BLaER1 treated with 17β-estradiol and CSF1 and Interleukin-3, amounts not matched to agents 10 nM and 100 nM (cell line): ENCODE data around the gene MTG2.

ENCODE experiments used
- H3K27ac ChIP-seq, 11 experiments: shearing (Covaris generic); formaldehyde crosslinking; 2 replicates each; pipeline ENCODE4 v1.8.1; 2022
- H3K27me3 ChIP-seq, 11 experiments: shearing (Covaris generic); formaldehyde crosslinking; 2 replicates each; pipeline ENCODE4 v1.8.1; 2022
- H3K36me3 ChIP-seq, 11 experiments: shearing (Covaris generic); formaldehyde crosslinking; 2 replicates each; pipeline ENCODE4 v1.8.1; 2022
- H3K4me1 ChIP-seq, 10 experiments: shearing (Covaris generic); formaldehyde crosslinking; 2 replicates each; pipeline ENCODE4 v1.8.1; 2022
- H3K4me2 ChIP-seq, 11 experiments: shearing (Covaris generic); formaldehyde crosslinking; 2 replicates each; pipeline ENCODE4 v1.8.1; 2022
- H3K4me3 ChIP-seq, 10 experiments: shearing (Covaris generic); formaldehyde crosslinking; 2 replicates each; pipeline ENCODE4 v1.8.1; 2022
- H3K9ac ChIP-seq, 11 experiments: shearing (Covaris generic); formaldehyde crosslinking; 2 replicates each; pipeline ENCODE4 v1.8.1; 2022
- H3K9me3 ChIP-seq, 11 experiments: shearing (Covaris generic); formaldehyde crosslinking; replicated peaks in 1 of 11; 2 replicates each; pipeline ENCODE4 v1.8.1; 2022
- H4K20me1 ChIP-seq, 11 experiments: shearing (Covaris generic); formaldehyde crosslinking; 2 replicates each; pipeline ENCODE4 v1.8.1; 2022
- Cebpa-rat ChIP-seq, 11 experiments: shearing (Covaris generic); IDR thresholded peaks; 2 replicates each; pipeline ENCODE4 v1.8.1; 2022

The MTG2 gene

DNA sequence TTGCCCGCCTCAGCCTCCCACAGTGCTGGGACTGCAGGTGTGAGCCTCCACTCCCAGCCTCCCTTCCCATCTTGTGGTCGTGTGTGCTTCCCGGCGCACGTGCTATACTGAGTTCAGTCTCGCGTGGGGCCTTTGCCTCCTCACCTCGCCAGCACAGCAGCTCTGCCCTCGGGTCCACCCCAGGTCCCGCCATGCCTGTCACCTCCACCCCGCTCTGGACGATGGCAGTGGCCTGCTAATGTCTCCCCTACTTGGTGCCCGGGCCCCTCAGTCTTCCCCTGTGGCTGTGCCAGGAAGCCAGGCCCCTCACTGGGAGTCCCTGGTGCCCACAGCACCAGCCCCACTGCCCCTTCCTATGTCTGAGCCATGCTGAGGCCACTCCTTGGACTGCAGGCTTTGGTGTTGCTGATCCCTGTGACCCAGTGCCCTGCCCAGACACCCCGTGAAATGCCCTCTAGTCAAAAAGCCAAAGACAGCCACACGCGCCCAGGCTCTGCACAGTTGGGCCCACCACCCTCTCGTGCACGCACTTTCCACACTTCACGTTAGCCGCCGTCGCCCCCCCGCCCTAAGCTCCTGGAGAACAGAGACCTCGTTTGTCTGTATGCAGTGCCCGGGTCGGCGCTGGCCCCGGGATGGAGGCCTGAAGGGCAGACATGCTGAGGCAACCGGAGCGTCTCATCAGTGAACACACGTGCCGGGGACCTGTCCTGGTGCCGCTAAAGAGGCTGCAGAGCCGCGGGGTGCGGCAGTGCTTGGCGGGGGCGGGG lies 23.0 kb downstream of the MTG2 start:
- Histone ChIP-seq H4K20me1 (peaks cover 7 to 91% (median 29%) of the 10 kb centered on the region in 11 experiments; a peak in 18 of 22 replicates), H3K36me3 (peaks cover 0 to 5% (median 3%) of the 10 kb centered on the region in 11 experiments; a peak in 11 of 22 replicates), H3K9me3 (no peaks in the 10 kb centered on the region), H3K4me2 (peak overlapping the region in 5 of 11 experiments; percentile 13 to 100 (median 97); a peak in 4 of 22 replicates), H3K4me3 (no peak overlapping the region), H3K27me3 (no peaks in the 10 kb centered on the region), H3K27ac (peak overlapping the region in 1 of 11 experiments; percentile 7; a peak in 1 of 22 replicates), H3K4me1 (peaks cover 30 to 88% (median 75%) of the 10 kb centered on the region in 10 experiments), H3K9ac (no peak overlapping the region; a peak in 1 of 22 replicates)
- no peak for TF ChIP-seq Cebpa-rat (IDR thresholded peaks at IDR 0.05)

DNA sequence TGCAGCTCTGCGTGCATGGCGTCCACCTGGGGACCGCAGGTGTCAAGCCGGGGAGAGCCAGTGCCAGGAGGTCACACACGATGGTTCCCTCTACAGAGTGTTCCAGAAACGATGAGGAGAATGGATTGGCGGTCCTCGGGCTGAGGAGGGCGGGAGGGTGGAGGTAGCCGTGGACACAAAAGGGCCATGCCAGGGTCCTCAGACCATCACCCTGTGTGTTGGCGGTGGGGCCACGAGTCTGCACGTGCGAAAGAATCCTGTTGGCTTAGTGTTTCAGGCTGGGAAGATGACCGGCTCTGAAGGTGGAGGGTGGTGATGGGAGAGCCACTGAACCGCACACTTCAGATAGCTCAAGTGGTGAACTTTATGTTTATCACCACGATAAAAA lies 23.6 kb downstream of the MTG2 start:
- Histone ChIP-seq H3K4me1 (peaks cover 24 to 85% (median 70%) of the 10 kb centered on the region in 10 experiments), H3K27ac (no peak overlapping the region), H3K9me3 (no peaks in the 10 kb centered on the region), H3K4me2 (no peak overlapping the region; a peak in 1 of 22 replicates), H4K20me1 (peaks cover 7 to 91% (median 23%) of the 10 kb centered on the region in 11 experiments; a peak in 18 of 22 replicates), H3K36me3 (no peaks in the 10 kb centered on the region; a peak in 1 of 22 replicates), H3K4me3 (no peak overlapping the region), H3K9ac (no peak overlapping the region), H3K27me3 (no peaks in the 10 kb centered on the region)
- no peak for TF ChIP-seq Cebpa-rat (IDR thresholded peaks at IDR 0.05)

DNA sequence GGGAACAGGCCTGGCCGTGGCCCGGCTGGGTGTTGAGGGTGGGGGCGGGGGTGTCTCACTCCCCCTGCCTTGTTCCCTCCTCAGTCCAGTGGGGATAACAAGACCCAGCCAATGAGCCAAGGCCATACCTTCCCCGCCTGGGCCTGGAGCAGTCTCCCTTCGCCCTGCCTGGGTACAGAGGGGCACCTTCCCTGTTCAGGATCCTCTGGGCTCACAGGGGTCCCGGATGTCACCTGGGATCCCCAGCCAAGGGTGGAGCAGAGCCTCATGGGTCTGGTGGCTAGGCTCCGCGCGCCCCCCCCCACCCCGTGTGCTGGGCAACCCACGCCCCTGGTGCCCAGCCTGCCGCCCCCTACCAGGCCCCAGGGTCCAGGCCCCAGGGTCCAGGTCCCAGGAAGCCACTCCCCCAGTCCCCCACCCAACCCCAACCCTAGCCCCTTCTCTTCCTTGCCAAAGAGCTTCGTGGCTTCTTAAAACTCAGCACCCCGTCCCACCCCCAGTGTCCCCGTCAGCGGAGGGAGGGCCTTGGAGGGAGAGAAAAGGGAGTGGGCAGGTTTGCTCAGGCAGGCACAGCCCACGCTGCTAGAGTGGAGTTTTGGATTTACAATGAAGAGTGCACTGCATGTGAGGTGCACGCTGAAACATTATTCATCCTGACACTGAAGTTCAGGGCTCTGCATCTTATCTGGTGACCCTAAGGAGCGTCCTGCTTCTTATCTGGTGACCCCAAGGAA lies 25.4 kb downstream of the MTG2 start:
- TF ChIP-seq Cebpa-rat (IDR thresholded peaks at IDR 0.05), result no peak
- Histone ChIP-seq H3K4me1 (peaks cover 6 to 74% (median 55%) of the 10 kb centered on the region in 10 experiments), H3K9ac (no peak overlapping the region), H3K4me3 (no peak overlapping the region), H3K9me3 (no peaks in the 10 kb centered on the region), H3K27me3 (no peaks in the 10 kb centered on the region), H3K27ac (no peak overlapping the region), H3K4me2 (peak overlapping the region in 6 of 11 experiments; percentile 38 to 65 (median 53); a peak in 2 of 22 replicates), H3K36me3 (no peaks in the 10 kb centered on the region; a peak in 1 of 22 replicates), H4K20me1 (peaks cover 0 to 85% (median 10%) of the 10 kb centered on the region in 11 experiments; a peak in 14 of 22 replicates)

GRCh38 chr20:62208795-62209755 lies 26.2 kb downstream of the MTG2 start:
- peaks cover 0 to 80% (median 11%) of the 10 kb centered on the region in 11 experiments; a peak in 11 of 22 replicates for H4K20me1 ChIP-seq
- H3K9ac ChIP-seq, result no peak overlapping the region
- peaks cover 0 to 5% (median under 1%) of the 10 kb centered on the region in 11 experiments; a peak in 8 of 22 replicates for H3K27me3 ChIP-seq
- H3K4me2 ChIP-seq, result no peak overlapping the region; a peak in 1 of 22 replicates
- no peak overlapping the region for H3K4me3 ChIP-seq
- H3K9me3 ChIP-seq, result no peaks in the 10 kb centered on the region
- peaks cover 0 to 70% (median 51%) of the 10 kb centered on the region in 10 experiments; a peak in 18 of 20 replicates for H3K4me1 ChIP-seq
- no peak for TF ChIP-seq Cebpa-rat (IDR thresholded peaks at IDR 0.05)
- no peaks in the 10 kb centered on the region; a peak in 1 of 22 replicates for H3K36me3 ChIP-seq
- H3K27ac ChIP-seq, result no peak overlapping the region

GRCh38 chr20:62209850-62210495 lies 27.1 kb downstream of the MTG2 start:
- Histone ChIP-seq H3K27ac (no peak overlapping the region), H3K27me3 (peaks cover 0 to 14% (median 10%) of the 10 kb centered on the region in 11 experiments; a peak in 11 of 22 replicates), H3K4me3 (no peak overlapping the region), H3K4me1 (peaks cover 2 to 70% (median 51%) of the 10 kb centered on the region in 10 experiments; a peak in 19 of 20 replicates), H4K20me1 (peaks cover 0 to 80% (median 15%) of the 10 kb centered on the region in 11 experiments; a peak in 14 of 22 replicates), H3K4me2 (peak overlapping the region in 7 of 11 experiments; percentile 5 to 36 (median 21); a peak in 5 of 22 replicates), H3K36me3 (no peaks in the 10 kb centered on the region; a peak in 1 of 22 replicates), H3K9ac (no peak overlapping the region), H3K9me3 (no peaks in the 10 kb centered on the region)
- no peak for TF ChIP-seq Cebpa-rat (IDR thresholded peaks at IDR 0.05)

DNA sequence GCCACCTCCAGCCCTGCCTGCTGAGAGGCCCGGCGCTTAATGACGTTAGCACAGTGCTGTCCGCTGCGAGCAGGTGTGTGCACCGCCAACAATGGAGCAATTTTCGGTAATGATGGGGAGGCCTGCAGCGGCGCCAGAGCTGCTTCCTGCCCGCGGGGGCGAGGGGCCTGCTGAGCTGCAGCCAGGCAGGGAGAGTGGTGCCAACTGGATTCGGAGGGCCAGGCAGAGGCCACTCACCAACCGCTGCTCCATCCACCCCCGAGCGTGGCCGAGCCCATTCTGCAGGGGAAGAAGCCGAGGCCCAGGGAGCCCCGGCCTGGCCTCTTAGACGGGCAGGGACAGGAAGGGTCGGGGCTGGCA lies 27.6 kb downstream of the MTG2 start:
- Histone ChIP-seq H3K9me3 (no peaks in the 10 kb centered on the region), H3K9ac (no peak overlapping the region), H4K20me1 (peaks cover 0 to 80% (median 20%) of the 10 kb centered on the region in 11 experiments; a peak in 16 of 22 replicates), H3K4me2 (peak overlapping the region in 7 of 11 experiments; percentile 5 to 36 (median 21); a peak in 5 of 22 replicates), H3K36me3 (no peaks in the 10 kb centered on the region; a peak in 1 of 22 replicates), H3K27me3 (peaks cover 0 to 19% (median 10%) of the 10 kb centered on the region in 11 experiments; a peak in 11 of 22 replicates), H3K4me1 (peaks cover 5 to 72% (median 54%) of the 10 kb centered on the region in 10 experiments; a peak in 19 of 20 replicates), H3K4me3 (no peak overlapping the region), H3K27ac (no peak overlapping the region)
- no peak for TF ChIP-seq Cebpa-rat (IDR thresholded peaks at IDR 0.05)

GRCh38 chr20:62211216-62211615 lies 28.4 kb downstream of the MTG2 start:
- no peak overlapping the region for H3K9ac ChIP-seq
- 0 out of 22 replicates have a peak overlapping the region, but pooled peaks of 1 of the 11 experiments have one; percentile 10 for H3K4me2 ChIP-seq
- no peak overlapping the region for H3K4me3 ChIP-seq
- peaks cover 0 to 80% (median 26%) of the 10 kb centered on the region in 11 experiments; a peak in 14 of 22 replicates for H4K20me1 ChIP-seq
- H3K27me3 ChIP-seq, result peaks cover 0 to 26% (median 10%) of the 10 kb centered on the region in 11 experiments; a peak in 11 of 22 replicates
- no peaks in the 10 kb centered on the region for H3K9me3 ChIP-seq
- no peak overlapping the region for H3K27ac ChIP-seq
- peaks cover 5 to 72% (median 55%) of the 10 kb centered on the region in 10 experiments; a peak in 19 of 20 replicates for H3K4me1 ChIP-seq
- TF ChIP-seq Cebpa-rat (IDR thresholded peaks at IDR 0.05), result no peak
- no peaks in the 10 kb centered on the region for H3K36me3 ChIP-seq
